Neural cell (in vitro differentiated cells): ENCODE measurements around the gene GPI. TPM values are rescaled to one million over a fixed set of nuclear protein-coding genes. Genes with fewer than 3 reads are reported as not detected.

ENCODE experiments used
- H2AFZ ChIP-seq: fragments of 200-600, 300-800 bp; sonication (generic), shearing (Covaris generic); 2 replicates; pipeline ENCODE4 v1.6.0; 2014; ENCODE audit warnings: low read depth, mild to moderate bottlenecking, antibody characterized with exemption, low read length, moderate library complexity
- H3F3A ChIP-seq: fragments of 200-600 bp; shearing (Covaris generic); 2 replicates; pipeline ENCODE4 v1.6.1; 2016; ENCODE audit warnings: mild to moderate bottlenecking, moderate library complexity, mixed read lengths, antibody characterized with exemption, low read length; ENCODE audit not compliant: insufficient read depth, poor library complexity, severe bottlenecking
- H3K27ac ChIP-seq: fragments of 200-600, 300-800 bp; sonication (generic), shearing (Covaris generic); 2 replicates; pipeline ENCODE4 v1.5.1; 2014; ENCODE audit warnings: mild to moderate bottlenecking, low read length, moderate library complexity
- H3K27me3 ChIP-seq: fragments of 300-800, 200-600 bp; sonication (generic), shearing (Covaris generic); 2 replicates; pipeline ENCODE4 v1.6.0; 2014; ENCODE audit warnings: mild to moderate bottlenecking, low read depth, low read length, moderate library complexity; ENCODE audit not compliant: insufficient read depth
- H3K36me3 ChIP-seq: fragments of 300-800, 200-600 bp; sonication (generic), shearing (Covaris generic); 2 replicates; pipeline ENCODE4 v1.5.1; 2014; ENCODE audit warnings: mild to moderate bottlenecking, antibody characterized with exemption, low read length, moderate library complexity; ENCODE audit not compliant: insufficient read depth
- H3K4me2 ChIP-seq: fragments of 300-800, 200-600 bp; sonication (generic), shearing (Covaris generic); 2 replicates; pipeline ENCODE4 v1.6.0; 2014; ENCODE audit warnings: mild to moderate bottlenecking, low read length
- H3K4me3 ChIP-seq: fragments of 300-800, 200-600 bp; sonication (generic), shearing (Covaris generic); 2 replicates; pipeline ENCODE4 v1.5.1; 2014; ENCODE audit warnings: mild to moderate bottlenecking, low read length, moderate library complexity
- H3K79me2 ChIP-seq: fragments of 200-600 bp; shearing (Covaris generic); replicated peaks from 2 replicates; pipeline ENCODE4 v1.6.0; 2014; ENCODE audit warnings: mild to moderate bottlenecking, low read length, moderate library complexity; ENCODE audit not compliant: insufficient read depth
- H3K9ac ChIP-seq: fragments of 300-800, 200-600 bp; sonication (generic), shearing (Covaris generic); 2 replicates; pipeline ENCODE4 v1.6.1; 2016; ENCODE audit warnings: mild to moderate bottlenecking, low read length, mixed read lengths
- H3K9me2 ChIP-seq: fragments of 200-600 bp; shearing (Covaris generic); 2 replicates; pipeline ENCODE4 v1.6.1; 2016; ENCODE audit warnings: mild to moderate bottlenecking, low read length, mixed read lengths; ENCODE audit not compliant: insufficient read depth
- H3K9me3 ChIP-seq: fragments of 200-600, 300-800 bp; sonication (generic), shearing (Covaris generic); 2 replicates; pipeline ENCODE4 v1.6.1; 2016; ENCODE audit warnings: mild to moderate bottlenecking, mixed run types, low read length, moderate library complexity, mixed read lengths
- H4K20me1 ChIP-seq: fragments of 200-600 bp; shearing (Covaris generic); 2 replicates; pipeline ENCODE4 v1.6.1; 2016; ENCODE audit warnings: mild to moderate bottlenecking, mixed run types; ENCODE audit not compliant: insufficient read depth
- EP300 ChIP-seq: fragments of 450-650 bp; conservative IDR thresholded peaks from 2 replicates; pipeline ENCODE4 v1.6.1; 2014; ENCODE audit warnings: antibody characterized with exemption, mild to moderate bottlenecking, moderate library complexity; ENCODE audit not compliant: poor library complexity, severe bottlenecking
- EZH2 ChIP-seq: fragments of 200-600, 300-800 bp; shearing (Covaris generic), sonication (generic); IDR thresholded peaks from 2 replicates; pipeline ENCODE4 v1.6.1; 2014; ENCODE audit warnings: antibody characterized with exemption, low read length, borderline replicate concordance, mild to moderate bottlenecking; ENCODE audit not compliant: insufficient read depth, poor library complexity, severe bottlenecking
- MXI1 ChIP-seq: fragments of 450-650 bp; conservative IDR thresholded peaks from 2 replicates; pipeline ENCODE4 v1.6.1; 2014; ENCODE audit warnings: antibody characterized with exemption, mild to moderate bottlenecking; ENCODE audit not compliant: poor library complexity, severe bottlenecking
- POLR2AphosphoS5 ChIP-seq: IDR thresholded peaks from 2 replicates; pipeline ENCODE4 v1.6.1; 2012
- RAD21 ChIP-seq: fragments of 450-650 bp; conservative IDR thresholded peaks from 2 replicates; pipeline ENCODE4 v1.6.1; 2014; ENCODE audit warnings: antibody characterized with exemption, mild to moderate bottlenecking, moderate library complexity
- REST ChIP-seq: IDR thresholded peaks from 2 replicates; pipeline ENCODE4 v1.6.1; 2012; ENCODE audit warnings: borderline replicate concordance
- SMC3 ChIP-seq: fragments of 450-650 bp; conservative IDR thresholded peaks from 2 replicates; pipeline ENCODE4 v1.6.1; 2014; ENCODE audit warnings: antibody characterized with exemption, mild to moderate bottlenecking, moderate library complexity; ENCODE audit not compliant: poor library complexity
- TAF1 ChIP-seq: IDR thresholded peaks from 2 replicates; pipeline ENCODE4 v1.6.1; 2012; ENCODE audit warnings: low read depth
- polyA plus RNA-seq: library from polyadenylated mRNA; depleted of rRNA; stranded (reverse); fragments of >200 nt; gene quantifications from 2 replicates; pipeline ENCODE4 v1.2.3, GENCODE V29; 2014
- TF ChIP-seq, protein P1 (sequence below): fragments of 450-650 bp; IDR thresholded peaks from 2 replicates; pipeline ENCODE4 v1.5.1; 2014; ENCODE audit warnings: antibody characterized with exemption, mild to moderate bottlenecking, moderate library complexity; ENCODE audit not compliant: poor library complexity, severe bottlenecking

The GPI gene
- polyA plus RNA-seq, 1 donor from 2014 or later = 113 TPM

DNA sequence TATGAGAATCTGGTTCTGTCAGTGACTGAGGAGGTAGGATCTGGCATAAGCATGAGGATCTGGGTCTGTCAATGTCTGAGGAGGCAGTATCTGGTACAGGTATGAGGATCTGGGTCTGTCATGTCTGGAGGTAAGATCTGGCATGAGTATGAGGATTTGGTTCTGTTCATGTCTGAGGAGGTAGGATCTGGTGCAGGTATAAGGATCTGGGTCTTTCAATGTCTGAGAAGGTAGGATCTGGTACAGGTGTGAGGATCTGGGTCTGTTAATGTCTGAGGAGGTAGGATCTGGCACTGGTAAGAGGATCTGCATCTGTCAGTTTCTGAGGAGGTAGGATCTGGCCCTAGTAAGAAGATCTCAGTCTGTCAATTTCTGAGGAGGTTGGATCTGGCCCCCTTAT is 26.8 kb downstream of the GPI start:
- no peaks in the 10 kb centered on the region for H3K79me2 ChIP-seq
- no peak overlapping the region for H3K27ac ChIP-seq
- TF ChIP-seq TAF1 (no peak), POLR2AphosphoS5 (no peak), RAD21 (no peak), SMC3 (no peak)
- no peaks in the 10 kb centered on the region for H3K9me3 ChIP-seq
- H2AFZ ChIP-seq = no peak overlapping the region
- H3F3A ChIP-seq = no peaks in the 10 kb centered on the region
- no peak overlapping the region for H3K9ac ChIP-seq
- H3K4me2 ChIP-seq = no peak overlapping the region
- peaks cover 11% of the 10 kb centered on the region for H3K36me3 ChIP-seq
- H3K27me3 ChIP-seq = no peaks in the 10 kb centered on the region
- no peaks in the 10 kb centered on the region for H4K20me1 ChIP-seq
- H3K4me3 ChIP-seq = no peak overlapping the region
- H3K9me2 ChIP-seq = no peaks in the 10 kb centered on the region

DNA sequence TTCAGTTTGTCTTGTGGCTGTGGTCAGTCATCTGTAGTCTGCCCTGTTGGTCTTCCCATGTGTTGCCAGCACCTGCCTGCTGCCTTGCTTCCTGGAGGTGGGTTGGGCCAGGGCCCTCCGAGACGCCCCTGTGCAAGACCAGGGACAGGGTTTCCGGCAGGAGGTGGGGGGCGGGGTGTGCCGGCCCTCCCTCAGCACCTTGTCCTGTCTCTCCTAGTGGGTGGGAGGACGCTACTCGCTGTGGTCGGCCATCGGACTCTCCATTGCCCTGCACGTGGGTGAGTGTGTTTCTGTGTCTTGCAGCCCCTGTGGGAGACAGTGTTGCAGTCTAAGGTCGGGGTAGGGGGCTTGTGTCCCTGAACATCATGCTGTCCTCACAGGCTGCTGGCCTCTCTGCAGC is 28.0 kb downstream of the GPI start:
- Histone ChIP-seq H3K9me3 (no peaks in the 10 kb centered on the region), H3K27me3 (no peaks in the 10 kb centered on the region), H3K4me3 (no peak overlapping the region), H3K9me2 (no peaks in the 10 kb centered on the region), H2AFZ (no peak overlapping the region), H4K20me1 (no peaks in the 10 kb centered on the region), H3K4me2 (no peak overlapping the region), H3K36me3 (no peaks in the 10 kb centered on the region), H3K79me2 (no peaks in the 10 kb centered on the region), H3K9ac (no peak overlapping the region), H3F3A (no peaks in the 10 kb centered on the region), H3K27ac (no peak overlapping the region)
- TF ChIP-seq REST (no peak), EP300 (no peak), EZH2 (no peak), MXI1 (no peak), POLR2AphosphoS5 (no peak), SMC3 (no peak), TAF1 (no peak), RAD21 (no peak)
- TF ChIP-seq, protein P1, sequence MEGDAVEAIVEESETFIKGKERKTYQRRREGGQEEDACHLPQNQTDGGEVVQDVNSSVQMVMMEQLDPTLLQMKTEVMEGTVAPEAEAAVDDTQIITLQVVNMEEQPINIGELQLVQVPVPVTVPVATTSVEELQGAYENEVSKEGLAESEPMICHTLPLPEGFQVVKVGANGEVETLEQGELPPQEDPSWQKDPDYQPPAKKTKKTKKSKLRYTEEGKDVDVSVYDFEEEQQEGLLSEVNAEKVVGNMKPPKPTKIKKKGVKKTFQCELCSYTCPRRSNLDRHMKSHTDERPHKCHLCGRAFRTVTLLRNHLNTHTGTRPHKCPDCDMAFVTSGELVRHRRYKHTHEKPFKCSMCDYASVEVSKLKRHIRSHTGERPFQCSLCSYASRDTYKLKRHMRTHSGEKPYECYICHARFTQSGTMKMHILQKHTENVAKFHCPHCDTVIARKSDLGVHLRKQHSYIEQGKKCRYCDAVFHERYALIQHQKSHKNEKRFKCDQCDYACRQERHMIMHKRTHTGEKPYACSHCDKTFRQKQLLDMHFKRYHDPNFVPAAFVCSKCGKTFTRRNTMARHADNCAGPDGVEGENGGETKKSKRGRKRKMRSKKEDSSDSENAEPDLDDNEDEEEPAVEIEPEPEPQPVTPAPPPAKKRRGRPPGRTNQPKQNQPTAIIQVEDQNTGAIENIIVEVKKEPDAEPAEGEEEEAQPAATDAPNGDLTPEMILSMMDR = no peak

DNA sequence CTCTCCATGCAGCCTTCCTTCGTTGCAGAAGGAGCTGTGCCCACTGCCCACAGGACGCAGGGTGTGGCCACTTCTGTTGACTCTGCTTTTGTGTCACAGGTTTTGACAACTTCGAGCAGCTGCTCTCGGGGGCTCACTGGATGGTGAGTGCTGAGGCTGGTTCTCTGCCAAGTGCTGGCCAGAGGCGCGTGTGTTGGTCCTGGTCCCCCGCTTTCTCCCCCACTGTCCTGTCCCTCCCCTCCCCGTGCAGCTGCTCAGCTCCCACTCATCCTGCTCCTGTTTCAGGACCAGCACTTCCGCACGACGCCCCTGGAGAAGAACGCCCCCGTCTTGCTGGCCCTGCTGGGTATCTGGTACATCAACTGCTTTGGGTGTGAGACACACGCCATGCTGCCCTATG is 28.6 kb downstream of the GPI start:
- H3K27ac ChIP-seq = no peak overlapping the region

More for the DNA sequence above, 28.6 kb downstream of the GPI start:
- no peak overlapping the region for H3K9ac ChIP-seq
- no peaks in the 10 kb centered on the region for H3K79me2 ChIP-seq
- H3K4me3 ChIP-seq = no peak overlapping the region
- no peaks in the 10 kb centered on the region for H3K27me3 ChIP-seq
- H2AFZ ChIP-seq = no peak overlapping the region
- no peak overlapping the region for H3K4me2 ChIP-seq
- H3F3A ChIP-seq = no peaks in the 10 kb centered on the region
- no peaks in the 10 kb centered on the region for H3K9me2 ChIP-seq
- TF ChIP-seq POLR2AphosphoS5 = no peak
- H4K20me1 ChIP-seq = no peaks in the 10 kb centered on the region
- H3K9me3 ChIP-seq = no peaks in the 10 kb centered on the region
- H3K36me3 ChIP-seq = no peaks in the 10 kb centered on the region
